ENCODE measurements around the gene SNCG. TPM values are rescaled to one million over a fixed set of nuclear protein-coding genes. Genes with fewer than 3 reads are reported as not detected.

Gene SNCG
- total and polyA plus RNA-seq, 8 donors, result 3.8 to 59.6 (median 7.6) TPM; not detected in 1

Small RNAs within 50 kb of the gene (small RNA-seq; reads per million reads assigned to genes)
- 0 reads per million in 4 donors for gene BMS1P3

Other genes starting within 250 kb of the SNCG start
- 100 to 1,000 TPM in 1 of 5 donors, 10 to 100 TPM in 4; 18.3 to 104 (median 35.3) TPM for gene BMPR1A, start 202.0 kb upstream of the SNCG start, total RNA-seq
- gene BMPR1A, start 202.0 kb upstream of the SNCG start, polyA plus RNA-seq, result 1 to 10 TPM; 5.8 to 6.5 (median 5.9) TPM
- 10 to 100 TPM in 3 of 5 donors, 1 to 10 TPM in 2; 1.8 to 40.0 (median 12.9) TPM for gene MMRN2, start 984 bp upstream of the SNCG start, total RNA-seq
- gene MMRN2, start 984 bp upstream of the SNCG start, polyA plus RNA-seq, result 1 to 10 TPM in 2 of 3 donors, under 1 TPM in 1; 1.00 to 5.0 (median 3.1) TPM
- 10 to 100 TPM in 4 of 5 donors, 1 to 10 TPM in 1; 1.2 to 98.2 (median 28.6) TPM for gene ADIRF, start 9.9 kb downstream of the SNCG start, total RNA-seq
- gene ADIRF, start 9.9 kb downstream of the SNCG start, polyA plus RNA-seq, result 100 to 1,000 TPM in 2 of 3 donors, 10 to 100 TPM in 1; 96.4 to 249 (median 101) TPM
- not detected for gene FAM25A, start 61.7 kb downstream of the SNCG start, total RNA-seq
- gene FAM25A, start 61.7 kb downstream of the SNCG start, polyA plus RNA-seq, result 10 to 100 TPM in 1 of 3 donors, not detected in 2; 11.9 TPM
- 100 to 1,000 TPM in 2 of 5 donors, 10 to 100 TPM in 3; 56.2 to 260 (median 71.1) TPM for gene GLUD1, start 136.2 kb downstream of the SNCG start, total RNA-seq
- 10 to 100 TPM; 50.6 to 76.8 (median 58.0) TPM for gene GLUD1, start 136.2 kb downstream of the SNCG start, polyA plus RNA-seq
- 10 to 100 TPM; 11.6 to 76.2 (median 39.1) TPM for gene SHLD2, start 136.6 kb downstream of the SNCG start, total RNA-seq
- 10 to 100 TPM; 12.3 to 15.6 (median 13.4) TPM for gene SHLD2, start 136.6 kb downstream of the SNCG start, polyA plus RNA-seq